Measurements from ENCODE around the gene ENPP6. TPM values are rescaled to one million over a fixed set of nuclear protein-coding genes. Genes with fewer than 3 reads are reported as not detected.

ENPP6 gene
- total and polyA plus RNA-seq, 2 donors (not counting 1 experiment from before 2014, with no cell fraction given): 0.01 TPM; not detected in 1

DNA sequence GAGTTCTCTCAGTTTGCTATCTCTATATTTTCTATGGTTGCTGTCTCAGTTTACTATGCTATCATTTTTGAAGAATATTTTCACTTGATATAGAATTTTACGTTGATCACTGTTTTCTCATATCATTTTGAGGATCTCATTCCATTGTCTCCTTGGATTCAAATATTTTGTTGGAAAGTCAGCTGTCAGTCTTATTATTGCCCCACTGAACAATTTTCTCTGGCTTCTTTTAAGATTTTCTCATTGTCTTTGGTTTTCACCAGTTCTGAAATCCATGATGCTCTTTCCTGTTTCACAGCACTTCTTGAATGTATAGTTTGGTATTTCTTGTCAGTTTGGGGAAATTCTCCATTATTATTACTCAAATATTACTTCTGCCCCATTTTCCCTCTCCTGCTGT is 81.1 kb downstream of the ENPP6 start:
- no peaks in the 10 kb centered on the region for H3K79me2 ChIP-seq (ENCODE audit: control insufficient read depth, insufficient read depth, low read length)
- intact Hi-C loops (cut with micrococcal nuclease): no loop called here
- H3K4me1 ChIP-seq (ENCODE audit: control insufficient read depth in 2 of 2, insufficient read depth in 2 of 2, low read length in 2 of 2): no peaks in the 10 kb centered on the region
- TF ChIP-seq EZH2 (IDR thresholded peaks at IDR 0.05; ENCODE audit: borderline replicate concordance, insufficient read depth, low read depth, low read length, poor library complexity, severe bottlenecking): no peak
- TF ChIP-seq, protein P1, sequence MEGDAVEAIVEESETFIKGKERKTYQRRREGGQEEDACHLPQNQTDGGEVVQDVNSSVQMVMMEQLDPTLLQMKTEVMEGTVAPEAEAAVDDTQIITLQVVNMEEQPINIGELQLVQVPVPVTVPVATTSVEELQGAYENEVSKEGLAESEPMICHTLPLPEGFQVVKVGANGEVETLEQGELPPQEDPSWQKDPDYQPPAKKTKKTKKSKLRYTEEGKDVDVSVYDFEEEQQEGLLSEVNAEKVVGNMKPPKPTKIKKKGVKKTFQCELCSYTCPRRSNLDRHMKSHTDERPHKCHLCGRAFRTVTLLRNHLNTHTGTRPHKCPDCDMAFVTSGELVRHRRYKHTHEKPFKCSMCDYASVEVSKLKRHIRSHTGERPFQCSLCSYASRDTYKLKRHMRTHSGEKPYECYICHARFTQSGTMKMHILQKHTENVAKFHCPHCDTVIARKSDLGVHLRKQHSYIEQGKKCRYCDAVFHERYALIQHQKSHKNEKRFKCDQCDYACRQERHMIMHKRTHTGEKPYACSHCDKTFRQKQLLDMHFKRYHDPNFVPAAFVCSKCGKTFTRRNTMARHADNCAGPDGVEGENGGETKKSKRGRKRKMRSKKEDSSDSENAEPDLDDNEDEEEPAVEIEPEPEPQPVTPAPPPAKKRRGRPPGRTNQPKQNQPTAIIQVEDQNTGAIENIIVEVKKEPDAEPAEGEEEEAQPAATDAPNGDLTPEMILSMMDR (IDR thresholded peaks at IDR 0.05): no peak
- CTCF ChIA-PET: no interaction called here
- H3K9me3 ChIP-seq (ENCODE audit: control extremely low read depth in 1 of 3, control insufficient read depth in 2 of 3, insufficient read depth in 1 of 3, low read length in 2 of 3): peaks cover 0 to 15% (median 11%) of the 10 kb centered on the region in 3 donors
- peaks cover 0 to 3% (median 0%) of the 10 kb centered on the region in 4 experiments for H3K27me3 ChIP-seq (replicated peaks in 1 of 4; ENCODE audit: control extremely low read depth in 1 of 4, control insufficient read depth in 3 of 4, insufficient read depth in 4 of 4, low read length in 3 of 4)
- peaks cover 16% of the 10 kb centered on the region for H3K9me3 Mint-ChIP-seq (ENCODE audit: insufficient read depth)
- no peak overlapping the region for H3K27ac Mint-ChIP-seq
- H3K4me3 ChIP-seq (ENCODE audit: control extremely low read depth in 1 of 5, extremely low read depth in 1 of 5, insufficient read depth in 1 of 5, low read depth in 2 of 5, low read length in 4 of 5): no peak overlapping the region
- no peak overlapping the region for H3K9ac ChIP-seq (ENCODE audit: low read length)
- no peak overlapping the region for H3K4me3 Mint-ChIP-seq
- no peak overlapping the region for H2AFZ ChIP-seq (ENCODE audit: insufficient read depth, low read depth, low read length, poor library complexity, severe bottlenecking)
- WGBS (ENCODE audit: insufficient coverage): no CpG with 5 or more reads among the region's 1 CpG
- no peak for ATAC-seq (ENCODE audit: low read depth)
- no peak overlapping the region for H3K4me2 ChIP-seq (replicated peaks; ENCODE audit: low read depth, low read length, poor library complexity, severe bottlenecking)
- H3K27me3 Mint-ChIP-seq: peaks cover 7% of the 10 kb centered on the region
- DNase-seq: no peak
- POLR2A ChIA-PET: no interaction called here
- no peak overlapping the region for H3K27ac ChIP-seq (ENCODE audit: low read length in 2 of 2)
- no peaks in the 10 kb centered on the region for H3K36me3 ChIP-seq (replicated peaks in 1 of 2; ENCODE audit: control extremely low read depth in 1 of 2, control insufficient read depth in 1 of 2, extremely low read depth in 1 of 2, insufficient read depth in 2 of 2, low read length in 1 of 2)
- no peaks in the 10 kb centered on the region for H3K4me1 Mint-ChIP-seq
- no peaks in the 10 kb centered on the region for H4K20me1 ChIP-seq (ENCODE audit: control insufficient read depth, insufficient read depth, low read length, poor library complexity, severe bottlenecking)

DNA sequence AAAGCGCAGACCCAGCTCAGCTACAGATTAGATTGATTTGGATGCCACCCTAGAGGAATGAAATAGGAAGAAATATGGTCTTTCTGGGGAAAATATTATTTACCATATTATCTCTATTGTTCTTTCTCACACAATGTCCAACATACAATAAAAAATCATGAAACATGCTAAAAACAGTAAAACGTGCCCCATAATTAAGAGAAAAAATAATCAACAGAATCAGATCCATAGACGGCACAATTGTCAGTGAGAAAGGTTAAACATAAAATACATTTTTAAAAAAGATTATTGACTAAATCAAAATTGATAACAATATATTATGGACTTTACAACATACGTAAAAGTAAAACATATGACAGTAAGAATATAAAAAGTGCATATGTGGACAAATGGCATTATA is 90.9 kb downstream of the ENPP6 start:
- no peaks in the 10 kb centered on the region for H3K4me1 Mint-ChIP-seq
- TF ChIP-seq, protein P1 (IDR thresholded peaks at IDR 0.05): no peak
- TF ChIP-seq EZH2 (IDR thresholded peaks at IDR 0.05; ENCODE audit: borderline replicate concordance, insufficient read depth, low read depth, low read length, poor library complexity, severe bottlenecking): no peak

More for the DNA sequence above, 90.9 kb downstream of the ENPP6 start:
- no peaks in the 10 kb centered on the region for H3K9me3 Mint-ChIP-seq (ENCODE audit: insufficient read depth)
- no CpG with 5 or more reads among the region's 4 CpGs for WGBS (ENCODE audit: insufficient coverage)
- no peaks in the 10 kb centered on the region for H3K79me2 ChIP-seq (ENCODE audit: control insufficient read depth, insufficient read depth, low read length)
- POLR2A ChIA-PET: no interaction called here
- peaks cover 16% of the 10 kb centered on the region for H3K27me3 Mint-ChIP-seq
- no peak overlapping the region for H3K27ac ChIP-seq (ENCODE audit: low read length in 2 of 2)
- H3K36me3 ChIP-seq (replicated peaks in 1 of 2; ENCODE audit: control extremely low read depth in 1 of 2, control insufficient read depth in 1 of 2, extremely low read depth in 1 of 2, insufficient read depth in 2 of 2, low read length in 1 of 2): no peaks in the 10 kb centered on the region
- ATAC-seq (ENCODE audit: low read depth) (no peak), DNase-seq (no peak)
- H3K27ac Mint-ChIP-seq: no peak overlapping the region
- H3K27me3 ChIP-seq (replicated peaks in 1 of 4; ENCODE audit: control extremely low read depth in 1 of 4, control insufficient read depth in 3 of 4, insufficient read depth in 4 of 4, low read length in 3 of 4): peaks cover 0 to 3% (median 0%) of the 10 kb centered on the region in 4 experiments
- no peak overlapping the region for H3K4me2 ChIP-seq (replicated peaks; ENCODE audit: low read depth, low read length, poor library complexity, severe bottlenecking)
- H3K9me3 ChIP-seq (ENCODE audit: control extremely low read depth in 1 of 3, control insufficient read depth in 2 of 3, insufficient read depth in 1 of 3, low read length in 2 of 3): peaks cover 0 to 3% (median 0%) of the 10 kb centered on the region in 3 donors
- no peak overlapping the region for H3K9ac ChIP-seq (ENCODE audit: low read length)
- no peak overlapping the region for H2AFZ ChIP-seq (ENCODE audit: insufficient read depth, low read depth, low read length, poor library complexity, severe bottlenecking)
- intact Hi-C loops (cut with micrococcal nuclease): no loop called here
- H4K20me1 ChIP-seq (ENCODE audit: control insufficient read depth, insufficient read depth, low read length, poor library complexity, severe bottlenecking): no peaks in the 10 kb centered on the region
- no peak overlapping the region for H3K4me3 ChIP-seq (ENCODE audit: control extremely low read depth in 1 of 5, extremely low read depth in 1 of 5, insufficient read depth in 1 of 5, low read depth in 2 of 5, low read length in 4 of 5)
- no peaks in the 10 kb centered on the region for H3K4me1 ChIP-seq (ENCODE audit: control insufficient read depth in 2 of 2, insufficient read depth in 2 of 2, low read length in 2 of 2)
- CTCF ChIA-PET: no interaction called here
- no peak overlapping the region for H3K4me3 Mint-ChIP-seq
